DND-41 (cell line): ENCODE results near the gene PRPF40B.
A peak's percentile ranks its signal among the peaks of the same experiment; 100 is the strongest.

Experiments used
- ATAC-seq: fragments of 200-7000 bp; cut with Tn5 transposase; 3 replicates; pipeline ENCODE4 v1.9.1; 2021; ENCODE audit warnings: low read depth; ENCODE audit not compliant: insufficient read depth
- DNase-seq: peaks from one replicate; pipeline ENCODE4 v3.0.0-alpha.2; 2020
- H2AFZ ChIP-seq: 2 replicates; pipeline ENCODE4 v1.6.0; 2012; ENCODE audit warnings: low read depth, low read length
- H3K27ac ChIP-seq: 2 replicates; pipeline ENCODE4 v1.5.1; 2012; ENCODE audit warnings: low read length, inconsistent platforms
- H3K27me3 ChIP-seq: fragments of 200-600 bp; sonication (generic); 2 replicates; pipeline ENCODE4 v1.6.0; 2012; ENCODE audit warnings: low read length, mild to moderate bottlenecking, inconsistent platforms; ENCODE audit not compliant: insufficient read depth, poor library complexity
- H3K36me3 ChIP-seq: 2 replicates; pipeline ENCODE4 v1.5.1; 2012; ENCODE audit warnings: low read length, inconsistent platforms; ENCODE audit not compliant: insufficient read depth
- H3K4me1 ChIP-seq: 2 replicates; pipeline ENCODE4 v1.5.1; 2012; ENCODE audit warnings: mild to moderate bottlenecking, low read length; ENCODE audit not compliant: insufficient read depth
- H3K4me2 ChIP-seq: 2 replicates; pipeline ENCODE4 v1.6.0; 2012; ENCODE audit warnings: mild to moderate bottlenecking, moderate library complexity, low read length, inconsistent platforms; ENCODE audit not compliant: insufficient read depth
- H3K4me3 ChIP-seq, 2 experiments: fragments of 200-600 bp in 1 of 2; shearing (Covaris generic) in 1 of 2; 2 replicates each; pipeline ENCODE4 v1.5.1; 2012 to 2016; ENCODE audit warnings: inconsistent platforms in 2 of 2, low read length in 2 of 2, mild to moderate bottlenecking in 2 of 2, low read depth in 1 of 2, moderate library complexity in 1 of 2
- H3K79me2 ChIP-seq: 2 replicates; pipeline ENCODE4 v1.6.0; 2012; ENCODE audit warnings: low read length, inconsistent platforms; ENCODE audit not compliant: insufficient read depth
- H3K9ac ChIP-seq: 2 replicates; pipeline ENCODE4 v1.6.0; 2012; ENCODE audit warnings: low read depth, mild to moderate bottlenecking, inconsistent platforms, low read length, moderate library complexity
- H3K9me3 ChIP-seq: 2 replicates; pipeline ENCODE4 v1.5.1; 2012; ENCODE audit warnings: low read length, moderate library complexity, mild to moderate bottlenecking, inconsistent platforms; ENCODE audit not compliant: insufficient read depth, severe bottlenecking
- H4K20me1 ChIP-seq: 2 replicates; pipeline ENCODE4 v1.6.0; 2012; ENCODE audit warnings: low read length; ENCODE audit not compliant: insufficient read depth
- EZH2 ChIP-seq: IDR thresholded peaks from 3 replicates; pipeline ENCODE4 v1.6.1; 2012; ENCODE audit warnings: borderline replicate concordance, low read depth, mild to moderate bottlenecking, moderate library complexity, low read length, inconsistent platforms; ENCODE audit not compliant: severe bottlenecking
- TF ChIP-seq, protein P1 (sequence below): IDR thresholded peaks from 2 replicates; pipeline ENCODE4 v1.5.1; 2012; ENCODE audit warnings: borderline replicate concordance, low read length, moderate library complexity, mild to moderate bottlenecking; ENCODE audit not compliant: poor library complexity, severe bottlenecking; ENCODE audit errors: extremely low read depth

Gene PRPF40B

DNA sequence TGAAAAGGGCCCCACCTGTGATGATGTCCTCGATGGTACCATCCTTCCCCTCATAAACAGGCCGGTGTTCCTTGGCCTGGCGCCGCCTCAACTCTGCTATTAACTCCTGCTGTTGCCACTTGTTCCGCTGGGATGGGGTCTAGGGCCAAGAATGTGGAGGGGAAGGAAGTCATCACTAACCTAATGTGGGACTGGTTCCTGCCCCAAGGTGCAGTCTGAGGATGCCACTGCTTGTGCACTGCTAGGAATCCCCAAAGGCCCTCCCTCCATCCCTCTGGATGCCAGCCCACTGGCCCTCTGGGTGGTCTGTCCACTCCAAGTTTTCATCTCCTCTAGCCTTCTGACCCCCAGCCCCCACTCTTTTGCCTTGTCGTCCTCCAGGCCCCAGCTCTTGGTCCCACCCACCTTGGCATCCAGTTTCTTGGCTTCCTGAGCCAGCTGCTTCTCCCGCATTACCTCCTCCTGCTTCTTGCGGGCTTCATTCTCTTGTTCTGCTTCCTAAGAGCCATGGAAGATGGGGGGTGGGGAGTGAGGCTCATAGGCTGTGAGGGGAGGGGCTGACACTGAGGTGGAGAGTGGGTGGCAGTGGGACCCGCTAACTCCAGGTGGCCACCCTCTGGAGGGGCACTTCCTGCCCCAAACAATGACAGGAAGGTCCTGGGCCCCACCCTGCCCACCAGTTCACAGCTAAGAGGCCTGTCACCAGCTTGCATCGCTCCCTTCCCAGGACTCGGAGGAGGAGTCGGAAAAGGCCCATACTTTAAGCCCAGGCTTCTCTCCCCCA, 23.7 kb downstream of the PRPF40B start:
- H3K4me3 ChIP-seq, result no peak overlapping the region
- no peak for ATAC-seq
- no peaks in the 10 kb centered on the region for H3K79me2 ChIP-seq
- H3K36me3 ChIP-seq, result peaks cover 74% of the 10 kb centered on the region
- H3K9me3 ChIP-seq, result no peaks in the 10 kb centered on the region
- H4K20me1 ChIP-seq, result no peaks in the 10 kb centered on the region
- peak overlapping the region; percentile 4; the same call in 1 of the 2 replicates for H3K27ac ChIP-seq
- no peak overlapping the region for H3K4me2 ChIP-seq
- no peak overlapping the region for H3K9ac ChIP-seq
- no peak overlapping the region for H2AFZ ChIP-seq
- peaks cover 6% of the 10 kb centered on the region for H3K4me1 ChIP-seq
- no peak for TF ChIP-seq EZH2
- TF ChIP-seq, protein P1, sequence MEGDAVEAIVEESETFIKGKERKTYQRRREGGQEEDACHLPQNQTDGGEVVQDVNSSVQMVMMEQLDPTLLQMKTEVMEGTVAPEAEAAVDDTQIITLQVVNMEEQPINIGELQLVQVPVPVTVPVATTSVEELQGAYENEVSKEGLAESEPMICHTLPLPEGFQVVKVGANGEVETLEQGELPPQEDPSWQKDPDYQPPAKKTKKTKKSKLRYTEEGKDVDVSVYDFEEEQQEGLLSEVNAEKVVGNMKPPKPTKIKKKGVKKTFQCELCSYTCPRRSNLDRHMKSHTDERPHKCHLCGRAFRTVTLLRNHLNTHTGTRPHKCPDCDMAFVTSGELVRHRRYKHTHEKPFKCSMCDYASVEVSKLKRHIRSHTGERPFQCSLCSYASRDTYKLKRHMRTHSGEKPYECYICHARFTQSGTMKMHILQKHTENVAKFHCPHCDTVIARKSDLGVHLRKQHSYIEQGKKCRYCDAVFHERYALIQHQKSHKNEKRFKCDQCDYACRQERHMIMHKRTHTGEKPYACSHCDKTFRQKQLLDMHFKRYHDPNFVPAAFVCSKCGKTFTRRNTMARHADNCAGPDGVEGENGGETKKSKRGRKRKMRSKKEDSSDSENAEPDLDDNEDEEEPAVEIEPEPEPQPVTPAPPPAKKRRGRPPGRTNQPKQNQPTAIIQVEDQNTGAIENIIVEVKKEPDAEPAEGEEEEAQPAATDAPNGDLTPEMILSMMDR, result no peak
- no peak for DNase-seq
- H3K27me3 ChIP-seq, result no peaks in the 10 kb centered on the region

GRCh38 chr12:49647827-49648711, 24.7 kb downstream of the PRPF40B start:
- Histone ChIP-seq H4K20me1 (no peaks in the 10 kb centered on the region), H3K79me2 (no peaks in the 10 kb centered on the region), H3K27ac (peak overlapping the region; percentile 40; the same call in 1 of the 2 replicates), H2AFZ (no peak overlapping the region), H3K4me2 (no peak overlapping the region), H3K27me3 (no peaks in the 10 kb centered on the region), H3K4me3 (no peak overlapping the region), H3K36me3 (peaks cover 82% of the 10 kb centered on the region), H3K9me3 (no peaks in the 10 kb centered on the region), H3K4me1 (peaks cover 6% of the 10 kb centered on the region), H3K9ac (no peak overlapping the region)
- no peak for DNase-seq
- TF ChIP-seq, protein P1, result no peak
- no peak for TF ChIP-seq EZH2
- no peak for ATAC-seq

GRCh38 chr12:49648712-49649003, 25.3 kb downstream of the PRPF40B start:
- TF ChIP-seq EZH2, result no peak
- TF ChIP-seq, protein P1, result no peak
- H3K79me2 ChIP-seq, result no peaks in the 10 kb centered on the region
- H3K4me1 ChIP-seq, result peaks cover 6% of the 10 kb centered on the region
- H2AFZ ChIP-seq, result no peak overlapping the region
- H3K9ac ChIP-seq, result no peak overlapping the region
- H4K20me1 ChIP-seq, result no peaks in the 10 kb centered on the region
- peaks cover 84% of the 10 kb centered on the region for H3K36me3 ChIP-seq
- H3K27me3 ChIP-seq, result no peaks in the 10 kb centered on the region
- no peak overlapping the region for H3K27ac ChIP-seq
- H3K9me3 ChIP-seq, result no peaks in the 10 kb centered on the region
- no peak overlapping the region for H3K4me2 ChIP-seq
- DNase-seq (no peak), ATAC-seq (no peak)
- no peak overlapping the region for H3K4me3 ChIP-seq
